Colonic mucosa (tissue), 4 donors: Measurements from ENCODE around the gene MTHFS. TPM values are rescaled to one million over a fixed set of nuclear protein-coding genes. Genes with fewer than 3 reads are reported as not detected.
"Not testable (repeated sequence)": the region's sequence is repeated elsewhere in the genome, so short reads cannot be mapped to it uniquely, and the experiment has no call there.

Experiments used
- DNase-seq: peaks from one replicate; pipeline ENCODE4 v3.0.0-alpha.2; 2020
- H3K27ac ChIP-seq: fragments of 200-600 bp; one replicate; pipeline ENCODE4 v1.8.0; 2021
- H3K27me3 ChIP-seq: fragments of 200-600 bp; one replicate; pipeline ENCODE4 v1.8.0; 2021
- H3K36me3 ChIP-seq: fragments of 200-600 bp; one replicate; pipeline ENCODE4 v1.8.0; 2021
- H3K4me1 ChIP-seq: fragments of 200-600 bp; one replicate; pipeline ENCODE4 v1.8.0; 2021; ENCODE audit warnings: mild to moderate bottlenecking
- H3K4me3 ChIP-seq: fragments of 200-600 bp; one replicate; pipeline ENCODE4 v1.8.0; 2021
- H3K9ac ChIP-seq, 2 donors: one replicate each; pipeline ENCODE4 v1.7.0; 2013; ENCODE audit warnings: control low read depth in 2 of 2, low read depth in 2 of 2, low read length in 2 of 2
- H3K9me3 ChIP-seq: fragments of 200-600 bp; one replicate; pipeline ENCODE4 v1.8.0; 2021
- CTCF ChIP-seq: fragments of 200-600 bp; IDR thresholded peaks from one replicate; pipeline ENCODE4 v1.8.0; 2022; ENCODE audit warnings: antibody characterized with exemption, mild to moderate bottlenecking
- intact Hi-C: fragments of 100-400 bp; cut with DNase I; formaldehyde crosslinking; loops from one replicate; pipeline ENCODE4 v1.14.1; 2022
- total RNA-seq, 2 donors: library from RNA; stranded (reverse); fragmentation: NEBNext Ultra II Directional in 1 of 2; extraction: Animal tissue kit (Norgen Biotek cat#: 25700) in 1 of 2; gene quantifications; one replicate each; pipeline ENCODE4 v1.2.1, GENCODE V29; 2021
- donor health status: healthy.
- donor health status: DM: no; HTN: no; CAD: no.
- donor health status: DM: no; HTN: no; CAD: no.

MTHFS gene
- total RNA-seq, 2 donors from 2014 or later = 24.6 to 25.9 TPM

DNA sequence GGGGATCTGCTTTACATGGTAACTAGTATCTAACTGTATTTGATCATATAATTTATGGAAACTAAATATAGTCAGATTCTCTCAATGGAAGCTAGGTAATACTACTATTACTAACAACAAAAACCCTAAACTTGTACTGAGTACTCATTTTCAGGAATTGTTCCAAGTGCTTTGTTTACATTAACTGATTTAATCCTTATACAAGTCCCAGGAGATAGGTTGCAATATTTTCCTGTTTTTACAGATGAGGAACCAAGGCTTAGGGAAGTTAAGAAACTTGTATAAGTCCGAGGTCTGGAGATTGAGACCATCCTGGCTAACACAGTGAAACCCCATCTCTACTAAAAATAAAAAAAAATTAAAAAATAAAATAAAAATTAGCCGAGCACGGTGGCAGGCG lies 7.5 kb upstream of the MTHFS start:
- no peaks in the 10 kb centered on the region for H3K4me1 ChIP-seq
- TF ChIP-seq CTCF = no peak
- H3K9me3 ChIP-seq = no peaks in the 10 kb centered on the region
- no peaks in the 10 kb centered on the region for H3K27me3 ChIP-seq
- intact Hi-C loops = no loop called here
- H3K36me3 ChIP-seq = no peaks in the 10 kb centered on the region
- no peak overlapping the region for H3K9ac ChIP-seq
- DNase-seq = no peak
- H3K27ac ChIP-seq = no peak overlapping the region
- H3K4me3 ChIP-seq = no peak overlapping the region

GRCh38 chr15:79903626-79904025 lies 6.8 kb upstream of the MTHFS start:
- no peaks in the 10 kb centered on the region for H3K36me3 ChIP-seq
- H3K4me1 ChIP-seq = no peaks in the 10 kb centered on the region
- no peak overlapping the region for H3K27ac ChIP-seq
- no peak overlapping the region for H3K4me3 ChIP-seq
- DNase-seq = no peak
- no peak overlapping the region for H3K9ac ChIP-seq
- no peaks in the 10 kb centered on the region for H3K27me3 ChIP-seq
- intact Hi-C loops = no loop called here
- no peaks in the 10 kb centered on the region for H3K9me3 ChIP-seq
- TF ChIP-seq CTCF = no peak

DNA sequence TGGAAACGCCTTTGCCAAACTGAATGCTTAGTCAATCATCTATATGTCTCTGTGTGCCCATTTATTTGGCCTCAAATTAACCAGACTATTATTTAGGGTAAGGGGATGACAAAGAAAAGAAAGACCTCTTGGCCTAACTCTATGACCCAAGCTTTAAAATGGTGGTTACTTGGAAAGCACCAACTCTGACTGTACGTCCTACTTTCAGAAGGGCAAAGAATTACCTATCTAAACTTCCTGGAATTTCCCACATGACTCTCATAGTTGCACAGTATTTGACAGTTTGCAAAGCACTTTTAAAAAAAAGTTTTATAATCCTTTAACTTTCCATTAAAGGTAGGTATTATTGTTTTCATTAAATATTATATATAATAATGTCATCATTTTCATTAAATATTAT lies 6.3 kb upstream of the MTHFS start:
- no peak for DNase-seq
- no peak overlapping the region for H3K9ac ChIP-seq
- H3K9me3 ChIP-seq = no peaks in the 10 kb centered on the region
- intact Hi-C loops = no loop called here
- H3K27ac ChIP-seq = no peak overlapping the region
- H3K4me1 ChIP-seq = no peaks in the 10 kb centered on the region
- no peaks in the 10 kb centered on the region for H3K36me3 ChIP-seq
- no peak overlapping the region for H3K4me3 ChIP-seq
- no peaks in the 10 kb centered on the region for H3K27me3 ChIP-seq
- TF ChIP-seq CTCF = no peak

DNA sequence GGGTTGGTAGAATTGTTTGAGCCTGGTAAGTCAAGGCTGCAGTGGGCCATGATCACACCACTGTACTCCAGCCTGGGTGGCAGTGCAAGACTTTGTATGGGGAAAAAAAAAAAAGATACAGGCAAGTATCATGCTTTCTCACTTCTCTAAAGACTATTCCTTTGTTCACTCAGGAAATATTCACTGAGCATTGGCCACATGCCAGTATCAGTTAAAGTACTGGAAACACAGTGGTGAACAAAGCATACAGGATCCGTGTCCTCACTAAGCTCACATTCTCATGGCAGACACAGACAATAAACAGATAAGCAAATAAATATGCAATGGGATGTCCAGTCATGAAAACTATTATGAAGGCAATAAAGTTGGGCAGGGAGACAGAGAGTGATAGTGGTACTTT lies 5.1 kb upstream of the MTHFS start:
- no peak for TF ChIP-seq CTCF
- Histone ChIP-seq H3K9ac (no peak overlapping the region), H3K9me3 (no peaks in the 10 kb centered on the region), H3K27ac (no peak overlapping the region), H3K36me3 (no peaks in the 10 kb centered on the region), H3K27me3 (no peaks in the 10 kb centered on the region), H3K4me1 (no peaks in the 10 kb centered on the region), H3K4me3 (no peak overlapping the region)
- intact Hi-C loops = no loop called here
- no peak for DNase-seq

- H3K9me3 ChIP-seq, DNase-seq, intact Hi-C loops: not testable (repeated sequence)
These were observed 4.1 kb upstream of the MTHFS start for GRCh38 chr15:79900818-79901378.

GRCh38 chr15:79900087-79900486 lies 3.3 kb upstream of the MTHFS start:
- Histone ChIP-seq H3K4me1 (peaks cover 6% of the 10 kb centered on the region), H3K9ac (no peak overlapping the region), H3K27ac (no peak overlapping the region), H3K9me3 (no peaks in the 10 kb centered on the region), H3K36me3 (no peaks in the 10 kb centered on the region), H3K4me3 (no peak overlapping the region), H3K27me3 (no peaks in the 10 kb centered on the region)
- intact Hi-C loops = no loop called here
- DNase-seq = no peak
- no peak for TF ChIP-seq CTCF

More at GRCh38 chr15:79900818-79901378, 4.1 kb upstream of the MTHFS start:
- not testable (repeated sequence) for H3K27me3 ChIP-seq, H3K36me3 ChIP-seq, H3K27ac ChIP-seq, H3K4me1 ChIP-seq, H3K9ac ChIP-seq, H3K4me3 ChIP-seq

DNA sequence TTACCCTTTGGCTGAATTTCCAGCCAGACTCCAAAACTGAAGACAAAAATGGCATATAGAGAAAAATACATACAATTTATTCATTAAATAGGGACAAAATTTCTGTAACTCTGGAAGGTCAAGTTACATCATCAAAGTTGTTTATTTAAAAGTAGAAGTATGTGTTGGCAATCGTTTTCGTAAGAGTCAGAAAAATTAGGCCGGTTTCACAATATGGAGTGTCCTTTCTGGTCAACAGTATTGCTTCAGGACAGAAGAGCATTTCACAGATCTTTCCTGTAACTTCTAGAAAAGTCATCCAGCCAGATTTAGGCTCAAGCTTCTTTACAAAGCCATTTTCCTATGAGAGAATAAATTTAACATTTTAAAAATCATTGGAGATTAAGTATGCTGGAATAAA lies 2.0 kb upstream of the MTHFS start:
- DNase-seq, H3K4me1 ChIP-seq, H3K4me3 ChIP-seq, H3K9ac ChIP-seq, H3K9me3 ChIP-seq, H3K27ac ChIP-seq, H3K36me3 ChIP-seq, H3K27me3 ChIP-seq: not testable (repeated sequence)
- intact Hi-C loops = loop anchor here (10.0 kb wide), 3 partner anchors 96 to 276 kb away; partner anchors contain the start of gene ZFAND6
